ENCODE data around the gene FOXD4L1.
"Not testable (repeated sequence)": the region's sequence is repeated elsewhere in the genome, so short reads cannot be mapped to it uniquely, and the experiment has no call there.

The FOXD4L1 gene

DNA sequence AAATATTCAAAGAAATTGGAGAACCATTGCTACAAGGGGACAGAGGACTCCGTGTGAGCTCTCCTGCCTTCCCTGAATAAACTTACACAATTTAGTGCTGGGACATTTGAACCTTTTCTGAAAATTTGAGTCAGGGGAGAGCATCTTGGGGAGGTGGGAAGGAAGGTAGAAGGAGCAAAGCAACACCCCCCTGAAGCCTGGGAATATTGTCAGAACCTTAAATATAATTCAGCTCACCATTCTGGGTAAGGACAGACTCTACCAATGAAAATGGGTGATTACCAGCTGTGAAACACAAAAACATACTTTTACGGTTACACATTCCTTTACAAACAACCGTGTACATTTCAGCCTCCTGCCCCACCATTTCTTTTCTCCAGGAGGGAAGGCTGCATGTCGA, at the start of gene FOXD4L1:
Gene FOXD4L1, plus strand, starts transcription at position 301 of the 400 bp plus-strand sequence. CDS start 592 bp downstream, outside the sequence.
- not testable (repeated sequence) for DNase-seq

DNA sequence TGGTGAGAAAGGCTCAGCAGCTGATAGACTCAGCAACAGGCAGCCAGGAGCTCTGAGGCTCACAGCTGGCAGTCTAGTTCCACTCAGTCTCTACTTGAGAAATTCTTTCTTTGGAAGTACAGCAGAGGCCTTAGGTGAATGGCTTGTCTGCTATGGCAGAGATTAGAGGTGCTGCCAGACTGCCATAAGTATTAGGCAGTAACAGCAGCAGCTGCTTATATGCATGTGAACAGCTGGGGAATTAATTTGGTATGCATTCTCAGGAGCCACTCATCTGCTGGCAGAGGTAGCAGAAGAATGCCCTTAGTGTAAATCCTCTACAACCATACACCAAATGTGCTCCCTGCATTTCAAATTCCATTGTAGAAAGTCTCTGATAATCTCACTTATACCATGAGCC, 32.7 kb upstream of the FOXD4L1 start:
- not testable (repeated sequence) for DNase-seq

DNA sequence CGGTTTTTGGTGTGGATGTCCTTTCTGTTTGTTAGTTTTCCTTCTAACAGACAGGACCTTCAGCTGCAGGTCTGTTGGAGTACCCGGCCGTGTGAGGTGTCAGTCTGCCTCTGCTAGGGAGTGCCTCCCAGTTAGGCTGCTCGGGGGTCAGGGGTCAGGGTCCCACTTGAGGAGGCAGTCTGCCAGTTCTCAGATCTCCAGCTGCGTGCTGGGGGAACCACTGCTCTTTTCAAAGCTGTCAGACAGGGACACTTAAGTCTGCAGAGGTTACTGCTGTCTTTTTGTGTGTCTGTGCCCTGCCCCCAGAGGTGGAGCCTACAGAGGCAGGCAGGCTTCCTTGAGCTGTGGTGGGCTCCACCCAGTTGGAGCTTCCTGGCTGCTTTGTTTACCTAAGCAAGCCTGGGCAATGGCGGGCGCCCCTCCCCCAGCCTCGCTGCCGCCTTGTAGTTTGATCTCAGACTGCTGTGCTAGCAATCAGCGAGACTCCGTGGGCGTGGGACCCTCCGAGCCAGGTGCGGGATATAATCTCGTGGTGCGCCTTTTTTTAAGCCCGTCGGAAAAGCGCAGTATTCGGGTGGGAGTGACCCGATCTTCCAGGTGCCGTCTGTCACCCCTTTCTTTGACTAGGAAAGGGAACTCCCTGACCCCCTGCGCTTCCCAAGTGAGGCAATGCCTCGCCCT, 21.6 kb upstream of the FOXD4L1 start:
- not testable (repeated sequence) for DNase-seq

DNA sequence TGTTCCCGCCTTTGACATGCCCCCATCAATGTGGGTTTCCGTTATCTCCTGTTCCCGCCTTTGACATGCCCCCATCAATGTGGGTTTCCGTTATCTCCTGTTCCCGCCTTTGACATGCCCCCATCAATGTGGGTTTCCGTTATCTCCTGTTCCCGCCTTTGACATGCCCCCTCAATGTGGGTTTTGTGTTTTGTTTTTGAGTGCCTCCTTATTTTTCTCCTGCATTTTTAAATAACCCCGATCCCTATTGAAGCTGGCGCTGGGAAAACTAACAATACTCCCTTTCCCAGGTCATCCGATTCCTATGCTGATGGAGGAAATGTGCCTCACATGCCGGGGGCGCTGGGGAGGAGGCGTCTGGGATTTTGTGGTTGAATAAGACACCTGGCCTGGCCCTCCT, 1.9 kb upstream of the FOXD4L1 start:
- DNase-seq: peak; percentile 70

DNA sequence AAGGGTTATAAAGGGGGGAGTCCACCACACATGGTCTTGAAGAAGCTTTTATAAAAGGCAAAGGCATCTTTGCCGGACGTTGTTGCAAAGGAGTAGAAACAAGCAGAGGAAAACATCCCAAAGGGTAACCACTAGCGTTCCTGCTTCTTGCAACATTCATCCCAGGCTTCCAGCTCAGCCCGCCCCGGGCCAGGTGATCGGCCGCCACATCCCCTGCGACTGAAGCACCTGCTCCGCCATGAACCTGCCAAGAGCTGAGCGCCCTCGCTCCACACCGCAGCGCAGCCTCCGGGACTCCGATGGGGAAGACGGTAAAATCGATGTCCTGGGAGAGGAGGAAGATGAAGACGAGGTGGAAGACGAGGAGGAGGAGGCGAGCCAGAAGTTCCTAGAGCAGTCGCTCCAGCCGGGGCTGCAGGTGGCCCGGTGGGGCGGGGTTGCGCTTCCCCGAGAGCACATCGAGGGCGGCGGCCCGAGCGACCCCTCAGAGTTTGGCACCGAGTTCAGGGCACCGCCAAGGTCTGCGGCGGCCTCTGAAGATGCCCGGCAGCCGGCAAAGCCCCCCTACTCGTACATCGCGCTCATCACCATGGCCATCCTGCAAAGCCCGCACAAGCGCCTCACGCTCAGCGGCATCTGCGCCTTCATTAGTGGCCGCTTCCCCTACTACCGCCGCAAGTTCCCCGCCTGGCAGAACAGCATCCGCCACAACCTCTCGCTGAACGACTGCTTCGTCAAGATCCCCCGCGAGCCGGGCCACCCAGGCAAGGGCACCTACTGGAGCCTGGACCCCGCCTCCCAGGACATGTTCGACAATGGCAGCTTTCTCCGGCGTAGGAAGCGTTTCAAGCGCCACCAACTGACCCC, 787 bp downstream of the FOXD4L1 start:
- DNase-seq: not testable (repeated sequence)

DNA sequence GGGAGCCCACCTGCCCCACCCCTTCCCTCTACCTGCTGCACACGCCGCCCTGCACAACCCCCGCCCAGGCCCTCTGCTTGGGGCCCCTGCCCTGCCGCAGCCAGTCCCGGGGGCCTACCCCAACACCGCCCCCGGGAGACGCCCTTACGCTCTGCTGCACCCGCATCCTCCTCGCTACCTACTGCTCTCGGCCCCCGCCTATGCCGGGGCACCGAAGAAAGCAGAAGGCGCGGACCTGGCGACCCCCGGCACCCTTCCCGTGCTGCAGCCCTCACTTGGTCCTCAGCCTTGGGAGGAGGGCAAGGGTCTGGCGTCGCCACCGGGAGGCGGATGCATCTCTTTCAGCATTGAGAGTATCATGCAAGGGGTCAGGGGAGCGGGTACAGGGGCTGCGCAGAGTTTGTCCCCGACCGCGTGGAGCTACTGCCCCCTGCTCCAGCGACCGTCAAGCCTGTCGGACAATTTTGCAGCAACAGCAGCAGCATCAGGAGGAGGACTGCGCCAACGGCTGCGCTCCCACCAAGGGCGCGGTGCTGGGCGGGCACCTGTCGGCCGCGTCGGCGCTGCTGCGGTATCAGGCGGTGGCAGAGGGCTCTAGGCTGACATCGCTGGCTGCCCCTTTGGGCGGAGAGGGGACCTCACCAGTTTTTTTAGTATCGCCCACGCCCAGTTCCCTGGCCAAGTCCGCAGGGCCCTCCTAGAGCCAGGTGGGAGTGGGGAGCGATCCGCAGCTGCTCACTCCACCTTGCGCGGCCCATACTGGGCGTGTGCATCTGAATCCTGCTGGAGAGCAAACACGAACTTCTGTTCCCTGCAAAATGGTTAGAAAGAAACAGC, 1.6 kb downstream of the FOXD4L1 start:
- DNase-seq: peak; percentile 24

DNA sequence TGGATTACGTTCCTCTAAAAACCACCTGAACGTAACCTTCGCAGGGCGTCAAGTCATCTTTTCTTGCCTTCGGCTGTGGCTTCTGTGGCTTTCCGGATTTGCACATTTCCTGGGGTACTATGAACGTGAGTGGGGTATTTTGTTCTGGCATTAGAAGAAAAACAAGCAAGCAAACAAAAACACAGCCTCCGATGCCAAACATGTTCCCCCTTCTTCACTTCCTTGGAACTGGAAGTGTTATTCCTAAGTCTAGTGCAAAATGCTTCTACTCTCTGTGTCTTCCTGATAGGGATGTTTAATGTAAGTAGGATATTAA, 2.2 kb downstream of the FOXD4L1 start:
- not testable (repeated sequence) for DNase-seq

DNA sequence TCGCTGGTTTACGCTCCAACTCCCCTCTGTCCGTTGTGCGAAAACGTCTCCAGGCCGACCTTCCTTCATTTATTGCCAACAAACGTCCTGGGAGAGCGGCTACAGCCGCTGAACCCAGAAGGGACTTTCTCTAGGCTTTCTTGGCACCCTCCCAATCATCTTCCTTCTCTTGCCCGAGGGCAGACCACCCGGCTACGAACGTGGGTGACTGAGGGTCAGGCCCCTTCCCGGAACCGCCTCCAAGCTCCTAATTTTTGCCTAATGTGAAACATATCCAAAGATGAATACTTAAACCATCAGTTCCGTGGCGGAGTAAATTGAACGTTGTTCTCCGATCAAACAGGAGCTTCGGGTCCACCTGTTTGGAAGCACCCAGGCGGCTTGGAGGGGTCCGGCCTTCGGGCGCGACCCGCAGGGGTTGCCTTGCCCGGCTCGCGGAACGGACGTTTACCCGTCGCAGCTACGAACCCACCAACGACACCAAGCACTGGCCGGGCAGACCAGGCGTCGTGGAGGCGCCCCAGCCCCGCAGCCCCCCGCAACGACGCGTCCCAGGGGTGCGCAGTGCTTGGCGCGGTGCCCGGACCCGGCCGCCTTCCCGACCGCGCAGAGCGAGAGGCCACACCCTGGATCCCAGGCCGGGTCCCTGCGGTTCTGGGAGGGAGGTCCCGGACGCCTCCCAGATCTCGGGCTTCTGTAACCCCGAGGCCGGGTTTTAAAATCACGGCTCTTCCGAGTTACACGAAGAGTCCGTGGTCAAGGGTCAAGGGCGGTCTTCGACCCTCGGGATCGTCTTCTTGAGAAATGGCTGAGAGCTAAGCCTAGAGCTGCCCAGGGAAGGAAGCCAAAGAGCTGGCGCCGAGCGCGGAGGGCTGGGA, 4.0 kb downstream of the FOXD4L1 start:
- DNase-seq: not testable (repeated sequence)

DNA sequence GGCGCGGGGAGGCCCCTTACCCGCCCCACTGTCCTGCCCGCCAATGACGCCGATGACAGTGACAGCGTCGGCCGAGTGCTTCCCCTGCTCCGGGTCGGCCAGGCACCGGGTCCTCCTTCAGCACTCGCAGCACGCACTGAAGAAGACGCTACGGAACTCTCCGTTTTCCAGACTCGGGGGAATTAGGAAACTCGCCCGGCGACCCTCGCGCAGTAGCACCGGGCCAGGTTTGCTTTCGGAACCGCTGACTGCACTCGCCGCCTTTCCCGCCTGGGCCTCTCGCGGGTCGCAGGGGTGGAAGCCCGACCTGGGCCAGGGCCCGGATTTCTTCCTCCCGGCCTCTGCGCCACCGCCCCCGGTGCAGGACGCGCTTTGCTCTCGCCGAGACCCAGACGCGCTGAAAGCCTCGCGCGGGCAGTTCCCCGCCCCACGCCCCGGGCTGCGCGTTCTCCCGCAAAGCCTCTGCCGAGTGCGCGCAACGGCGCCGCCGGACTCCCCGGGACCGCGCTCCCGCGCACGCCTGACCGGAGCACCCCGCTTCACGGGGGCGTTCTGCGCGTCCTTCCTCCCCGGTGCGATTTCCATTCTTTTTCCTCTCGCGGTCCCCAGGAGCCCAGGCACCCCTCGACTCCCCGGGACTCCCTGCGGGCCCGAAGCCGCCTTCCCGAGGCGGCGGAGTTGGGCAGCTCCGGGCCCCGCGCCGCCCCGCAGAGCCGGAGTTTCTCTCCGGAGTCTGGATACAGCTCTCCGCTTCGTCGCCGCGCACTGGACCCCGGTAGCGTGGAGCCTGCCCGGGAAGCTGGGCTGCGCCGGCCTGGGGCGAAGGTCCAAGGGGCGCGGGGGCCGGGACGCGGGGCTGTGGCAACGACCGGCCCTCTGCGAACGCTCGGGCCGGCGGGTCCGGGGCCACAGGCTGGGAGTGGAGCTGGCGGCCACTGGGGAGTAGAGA, 4.9 kb downstream of the FOXD4L1 start:
- DNase-seq: peak; percentile 8

DNA sequence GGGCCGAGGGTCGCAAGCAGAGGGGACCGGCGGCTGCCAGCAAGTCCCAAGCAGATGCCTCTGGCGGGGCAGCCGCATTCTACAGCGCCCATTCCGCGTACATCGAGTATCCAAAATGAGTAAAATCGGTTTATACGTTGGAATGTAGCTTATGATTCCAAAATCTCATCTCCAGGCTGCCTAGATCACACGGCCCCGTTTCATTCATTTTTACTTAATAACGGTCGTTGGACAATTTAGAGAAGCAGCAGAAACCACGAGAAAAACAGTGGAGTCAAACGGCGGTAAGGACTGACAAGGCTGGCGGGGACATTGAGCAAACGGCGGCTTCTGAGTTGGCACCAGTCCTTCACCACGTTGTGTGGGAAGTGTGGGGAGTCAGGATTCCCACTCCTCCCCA, 5.6 kb downstream of the FOXD4L1 start:
- DNase-seq: peak; percentile 25

DNA sequence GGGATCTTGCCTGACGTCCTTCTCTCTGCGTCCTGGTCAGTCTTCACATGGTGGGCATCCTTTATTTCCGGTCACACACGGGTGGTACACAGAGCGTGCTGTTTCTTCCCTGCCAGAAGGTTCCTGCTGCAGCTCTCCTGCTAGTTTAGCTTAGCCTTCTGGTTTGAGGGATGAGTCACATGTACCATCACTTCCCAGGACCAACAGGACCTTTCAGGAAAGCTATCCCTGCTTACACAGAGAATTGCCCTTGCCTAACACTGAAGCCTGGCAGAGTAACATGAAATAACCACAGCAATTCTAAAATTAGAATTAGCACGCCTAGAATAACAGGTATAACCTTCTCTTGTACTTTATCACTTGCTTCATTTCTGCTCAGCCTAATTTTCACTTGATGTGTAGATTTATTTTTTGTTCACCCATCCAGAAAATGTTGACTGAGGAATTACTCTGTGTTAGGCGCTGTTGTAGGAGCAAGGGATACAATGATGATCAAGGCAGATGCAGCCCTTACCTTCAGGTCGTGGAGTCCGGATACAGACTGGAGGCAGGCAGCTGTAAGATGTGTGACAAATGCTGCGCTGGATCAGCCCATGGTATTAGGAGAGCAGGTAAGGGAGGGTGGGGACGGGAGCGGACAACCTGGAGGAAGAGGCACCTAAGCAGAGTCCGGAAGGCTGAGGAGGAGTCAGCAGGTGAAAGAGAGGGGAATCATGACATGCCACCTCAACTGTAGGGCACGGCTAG, 9.1 kb downstream of the FOXD4L1 start:
- not testable (repeated sequence) for DNase-seq

DNA sequence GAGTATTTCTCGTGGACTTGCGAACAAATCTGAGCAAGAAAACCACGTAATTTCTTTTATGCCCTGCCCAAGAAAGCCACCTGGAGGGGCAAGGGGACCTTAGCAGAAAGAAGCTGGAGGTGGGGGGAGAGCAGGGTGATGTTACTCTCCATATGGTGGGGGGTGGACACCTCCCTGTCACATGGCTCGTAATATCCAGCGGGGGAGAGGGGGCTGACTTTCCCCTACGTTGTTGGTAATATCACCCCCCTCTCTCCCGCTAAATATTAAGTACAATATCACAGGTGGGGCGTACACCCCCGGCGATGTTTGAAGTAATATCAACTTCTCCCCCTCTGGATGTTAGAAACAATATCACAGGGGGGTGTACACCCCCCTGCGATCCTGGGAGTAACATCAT, 9.7 kb downstream of the FOXD4L1 start:
- not testable (repeated sequence) for DNase-seq

DNA sequence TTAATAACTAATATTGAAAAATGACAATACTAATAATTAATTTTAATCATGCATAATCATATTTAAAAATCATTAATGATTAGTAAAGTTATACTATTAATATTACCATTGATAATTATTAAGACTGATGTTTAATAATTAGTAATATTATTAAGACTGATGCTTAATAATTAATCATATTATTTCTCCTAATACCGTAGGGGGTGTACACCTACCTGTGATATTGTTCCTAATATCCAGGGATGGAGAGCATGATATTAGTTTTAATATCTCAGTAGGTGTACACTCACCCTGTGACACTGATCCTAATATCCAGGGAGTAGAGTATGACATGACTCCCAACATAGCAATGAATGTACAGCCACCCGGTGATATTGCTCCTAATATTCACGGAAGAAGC, 12.4 kb downstream of the FOXD4L1 start:
- not testable (repeated sequence) for DNase-seq

DNA sequence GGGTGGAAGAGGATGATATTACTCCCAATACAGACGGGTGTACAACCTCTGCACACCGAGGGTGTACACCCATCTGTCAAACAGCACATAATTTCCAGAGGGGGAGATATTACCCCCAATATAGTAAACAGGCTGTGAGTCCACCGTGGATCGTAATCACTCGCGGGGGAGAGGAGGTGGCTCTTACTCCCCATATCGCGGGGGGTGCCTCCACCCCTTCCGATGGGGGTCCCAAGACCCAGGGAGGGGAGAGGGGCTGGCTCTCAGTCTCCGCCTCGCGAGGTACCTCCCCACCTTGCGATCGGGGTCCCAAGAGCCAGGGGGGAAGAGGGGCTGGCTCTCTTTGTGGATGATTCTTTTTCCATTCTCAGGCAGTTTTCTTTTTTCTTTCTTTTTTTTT, 13.4 kb downstream of the FOXD4L1 start:
- not testable (repeated sequence) for DNase-seq

DNA sequence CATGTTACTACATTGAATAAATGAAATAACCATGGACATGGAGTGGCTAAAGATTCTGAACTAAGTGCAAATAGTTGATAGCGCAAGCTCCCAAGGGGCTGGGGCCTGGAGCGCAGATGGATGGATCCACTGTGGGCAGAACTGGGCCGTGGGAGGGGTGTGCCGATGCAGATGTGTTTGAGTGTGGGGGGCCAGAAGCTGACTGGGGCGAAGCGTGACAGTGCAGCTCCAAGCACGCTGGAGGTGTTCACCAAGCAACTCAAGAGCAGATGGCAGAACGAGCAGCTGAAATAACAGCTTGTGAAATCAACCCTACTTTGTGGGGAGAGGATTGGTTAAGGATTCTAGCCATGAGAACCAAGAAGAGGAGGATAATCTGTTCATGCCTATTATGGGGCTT, 17.0 kb downstream of the FOXD4L1 start:
- DNase-seq: not testable (repeated sequence)

DNA sequence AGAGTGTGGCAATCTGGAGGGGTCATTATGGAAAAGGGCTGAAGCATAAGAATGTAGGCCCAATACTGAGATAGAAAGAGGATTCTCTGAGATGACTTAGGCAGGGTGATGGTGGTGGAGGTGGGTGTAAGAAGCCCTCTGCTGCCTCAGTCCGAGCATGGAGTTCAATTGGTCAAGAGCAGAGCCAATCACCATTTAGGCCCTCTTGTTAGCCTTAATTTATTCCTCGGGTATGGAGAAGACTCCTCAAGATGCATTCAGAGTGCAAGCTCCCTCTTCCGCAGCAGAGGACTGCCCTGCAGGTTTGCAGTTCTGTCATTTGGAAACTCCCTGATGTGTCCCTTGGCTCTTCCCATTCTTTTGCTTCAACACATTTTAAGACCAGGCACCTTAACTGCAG, 17.5 kb downstream of the FOXD4L1 start:
- DNase-seq: not testable (repeated sequence)

DNA sequence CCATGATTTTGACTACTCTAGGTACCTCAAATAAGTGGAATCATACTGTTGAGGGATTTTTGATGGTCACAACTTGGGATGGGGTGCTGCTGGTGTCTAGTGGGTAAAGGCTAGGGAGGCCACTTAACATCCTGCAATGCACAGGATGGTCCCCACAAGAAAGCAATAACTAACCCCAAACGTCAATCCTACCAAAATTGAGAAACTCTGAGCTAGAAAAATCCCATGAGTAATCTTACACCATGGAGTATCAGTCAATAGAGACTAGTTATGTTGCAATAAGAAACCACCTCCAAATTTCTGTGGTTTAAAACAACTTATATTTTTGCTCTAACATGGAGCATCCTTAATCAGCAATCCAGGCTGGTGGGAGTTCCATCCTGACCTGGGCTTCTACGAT, 18.6 kb downstream of the FOXD4L1 start:
- DNase-seq: not testable (repeated sequence)

DNA sequence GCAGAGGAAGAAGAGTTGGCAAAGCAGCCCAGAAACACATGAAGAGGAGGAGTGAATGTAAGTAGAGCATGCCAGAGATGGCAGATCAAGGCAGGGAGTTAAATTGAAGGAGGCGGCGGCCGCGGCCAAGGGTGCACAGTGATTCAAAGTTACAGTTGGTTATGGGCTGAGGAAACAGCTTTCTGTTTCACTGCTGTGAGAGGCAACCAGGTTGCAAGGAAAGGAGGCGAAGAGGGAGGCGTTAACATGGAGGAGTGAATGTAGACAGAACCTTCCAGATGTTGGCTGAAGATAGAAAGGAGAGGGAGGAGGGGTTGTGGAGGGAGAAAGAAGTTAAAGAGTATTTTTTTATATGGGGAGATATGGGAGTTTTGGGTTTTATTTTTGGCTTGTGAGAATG, 22.4 kb downstream of the FOXD4L1 start:
- DNase-seq: peak; percentile 83

DNA sequence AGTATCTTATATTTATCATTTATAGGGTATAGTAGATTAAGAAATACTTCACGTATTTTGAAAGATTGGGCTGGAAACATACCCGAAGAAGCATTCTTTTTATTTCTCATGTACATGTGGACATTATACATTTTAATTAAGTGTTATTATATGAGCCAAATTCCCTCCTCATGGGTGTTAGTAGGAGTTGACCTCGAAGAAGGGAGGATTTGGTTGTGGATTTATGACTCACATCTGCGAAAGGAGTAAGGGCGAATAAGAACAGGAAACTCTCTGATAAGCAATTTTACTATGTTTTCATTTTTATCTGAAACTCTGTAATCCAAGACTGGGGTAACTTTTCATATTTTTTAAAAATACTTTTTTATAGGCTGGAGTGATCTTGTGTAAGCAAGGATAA, 23.0 kb downstream of the FOXD4L1 start:
- DNase-seq: peak; percentile 14

DNA sequence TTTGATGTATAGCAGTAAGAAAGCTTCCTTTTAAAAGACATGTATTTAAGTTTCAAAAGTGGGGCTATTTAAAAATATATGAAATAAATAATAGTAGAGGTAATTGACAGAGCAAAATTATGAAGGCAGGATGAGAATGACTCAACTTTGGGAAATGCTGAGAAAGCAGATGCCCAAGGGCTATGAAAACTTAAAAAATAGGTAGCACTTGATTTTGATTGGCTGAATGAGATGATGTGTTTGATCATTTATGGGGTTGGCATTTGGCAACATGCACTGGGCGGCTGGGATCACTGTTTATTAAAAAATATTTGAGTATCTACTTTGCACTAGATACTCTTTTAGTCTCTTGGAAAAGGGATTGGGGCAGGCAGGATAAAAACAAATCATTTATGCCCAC, 26.5 kb downstream of the FOXD4L1 start:
- not testable (repeated sequence) for DNase-seq
